ENCODE measurements around the gene LRRC34. TPM values are rescaled to one million over a fixed set of nuclear protein-coding genes. Genes with fewer than 3 reads are reported as not detected.

Gene LRRC34
- total and polyA plus RNA-seq, 10 of the 15 experiments (the other 5 are each of a cell fraction or from before 2014, with no cell fraction given) = 0.24 to 3.7 (median 1.7) TPM

- POLR2A ChIA-PET = no interaction called here
- no peak for DNase-seq (ENCODE audit: low read depth, low spot score)
- Histone ChIP-seq H3K4me1 (ENCODE audit: control insufficient read depth, insufficient read depth, low read length) (no peaks in the 10 kb centered on the region), H3K79me2 (ENCODE audit: control insufficient read depth, insufficient read depth, low read length) (peaks cover under 1% of the 10 kb centered on the region), H4K20me1 (ENCODE audit: control insufficient read depth, insufficient read depth) (no peaks in the 10 kb centered on the region), H2AFZ (ENCODE audit: control insufficient read depth, low read depth, low read length) (no peak overlapping the region), H3K36me3 (ENCODE audit: control insufficient read depth in 2 of 2, insufficient read depth in 2 of 2, low read length in 1 of 2) (peaks cover 0 to 32% of the 10 kb centered on the region in 2 experiments; a peak in 3 of 4 replicates), H3K4me3 (no peak overlapping the region), H3K9ac (ENCODE audit: control insufficient read depth, insufficient read depth, low read length) (no peak overlapping the region), H3K27ac (ENCODE audit: control insufficient read depth, insufficient read depth) (no peak overlapping the region), H3K4me2 (ENCODE audit: control insufficient read depth, insufficient read depth) (no peak overlapping the region), H3K27me3 (replicated peaks in 1 of 2; ENCODE audit: control insufficient read depth in 2 of 2, insufficient read depth in 2 of 2, low read length in 1 of 2) (no peaks in the 10 kb centered on the region), H3K9me3 (replicated peaks; ENCODE audit: control insufficient read depth, insufficient read depth, low read length) (no peaks in the 10 kb centered on the region)
- SMC1A ChIA-PET (ENCODE audit: uncharacterized antibody, unreplicated experiment) = no interaction called here
- no peak for ATAC-seq
- RAD21 ChIA-PET (ENCODE audit: unreplicated experiment) = no interaction called here
- CTCF ChIA-PET = no interaction called here
- WGBS (ENCODE audit: insufficient coverage, insufficient replicate concordance, low lambda C conversion rate, missing lambda C conversion rate) = 78% methylated on average over 4 of the region's 4 CpGs
- intact Hi-C loops (cut with micrococcal nuclease; ENCODE audit: unreplicated experiment) = no loop called here
- in situ Hi-C loops (cut with MboI) = no loop called here
- BruUV-seq (replicated peaks) = no TSS peak
- TF ChIP-seq SPI1 (IDR thresholded peaks at IDR 0.05; ENCODE audit: borderline replicate concordance, insufficient read depth, low read depth, low read length) (no peak), ATF7 (IDR thresholded peaks at IDR 0.05; ENCODE audit: low read depth) (no peak)
- no peak for FAIRE-seq
These were observed 31.4 kb downstream of the LRRC34 start for GRCh38 chr3:169781209-169781855.

GRCh38 chr3:169780742-169781141, 32.0 kb downstream of the LRRC34 start:
- peaks cover 4% of the 10 kb centered on the region; the same call in 1 of the 2 replicates for H3K4me1 ChIP-seq (ENCODE audit: control insufficient read depth, insufficient read depth, low read length)
- no peaks in the 10 kb centered on the region for H3K9me3 ChIP-seq (replicated peaks; ENCODE audit: control insufficient read depth, insufficient read depth, low read length)
- 36% methylated on average over 2 of the region's 2 CpGs for WGBS (ENCODE audit: insufficient coverage, insufficient replicate concordance, low lambda C conversion rate, missing lambda C conversion rate)
- H3K27me3 ChIP-seq (replicated peaks in 1 of 2; ENCODE audit: control insufficient read depth in 2 of 2, insufficient read depth in 2 of 2, low read length in 1 of 2) = no peaks in the 10 kb centered on the region
- no peak overlapping the region for H3K9ac ChIP-seq (ENCODE audit: control insufficient read depth, insufficient read depth, low read length)
- no peak for ATAC-seq
- intact Hi-C loops (cut with micrococcal nuclease; ENCODE audit: unreplicated experiment) (no loop called here), in situ Hi-C loops (cut with MboI) (no loop called here)
- SMC1A ChIA-PET (ENCODE audit: uncharacterized antibody, unreplicated experiment) = no interaction called here
- BruUV-seq (replicated peaks) = no TSS peak
- no peak for DNase-seq (ENCODE audit: low read depth, low spot score)
- no peak for FAIRE-seq
- H2AFZ ChIP-seq (ENCODE audit: control insufficient read depth, low read depth, low read length) = no peak overlapping the region
- peaks cover 7% of the 10 kb centered on the region for H3K79me2 ChIP-seq (ENCODE audit: control insufficient read depth, insufficient read depth, low read length)
- no peak overlapping the region for H3K4me2 ChIP-seq (ENCODE audit: control insufficient read depth, insufficient read depth)
- no peak overlapping the region for H3K4me3 ChIP-seq
- H3K27ac ChIP-seq (ENCODE audit: control insufficient read depth, insufficient read depth) = no peak overlapping the region
- POLR2A ChIA-PET = no interaction called here
- no peaks in the 10 kb centered on the region for H4K20me1 ChIP-seq (ENCODE audit: control insufficient read depth, insufficient read depth)
- RAD21 ChIA-PET (ENCODE audit: unreplicated experiment) = no interaction called here
- peaks cover 0 to 32% of the 10 kb centered on the region in 2 experiments; a peak in 3 of 4 replicates for H3K36me3 ChIP-seq (ENCODE audit: control insufficient read depth in 2 of 2, insufficient read depth in 2 of 2, low read length in 1 of 2)
- CTCF ChIA-PET = interaction anchor here (1.2 kb wide), 1 partner anchor 37 kb away, joined by 3 read pairs; no protein-coding TSS in a partner anchor
- TF ChIP-seq ATF2 (IDR thresholded peaks at IDR 0.05; ENCODE audit: low read length) = no peak
- TF ChIP-seq YY1 (IDR thresholded peaks at IDR 0.05; ENCODE audit: low read depth, low read length) = no peak
- TF ChIP-seq SMC3 (IDR thresholded peaks at IDR 0.05; ENCODE audit: borderline replicate concordance, low read length) = no peak
- TF ChIP-seq RFX5 (IDR thresholded peaks at IDR 0.05; ENCODE audit: low read depth, low read length) = no peak
- TF ChIP-seq BCLAF1 (IDR thresholded peaks at IDR 0.05) = no peak
- no peak for TF ChIP-seq RELB (IDR thresholded peaks at IDR 0.05; ENCODE audit: low read depth)
- no peak for TF ChIP-seq ZSCAN29 (IDR thresholded peaks at IDR 0.05)
- no peak for TF ChIP-seq MTA2 (IDR thresholded peaks at IDR 0.05; ENCODE audit: low read depth)
- TF ChIP-seq MYB (IDR thresholded peaks at IDR 0.05; ENCODE audit: borderline replicate concordance, low read depth, low read length) = no peak
